K562 (cell line): ENCODE results near the gene HOXA5. TPM values are rescaled to one million over a fixed set of nuclear protein-coding genes. Genes with fewer than 3 reads are reported as not detected.

ENCODE experiments used
- ATAC-seq: fragments of 200-7000 bp; cut with Tn5 transposase; 3 replicates; pipeline ENCODE4 v1.9.1; 2020; ENCODE audit warnings: moderate library complexity
- BruUV-seq: library from RNA; stranded (reverse); fragments of 400-500 nt; replicated peaks from 2 replicates; lab custom pipeline; 2021; lab: Mats Ljungman, UMichigan
- CTCF ChIA-PET: fragments of 300-600 bp; formaldehyde crosslinking; extraction: SDS; loops from one replicate; lab custom pipeline; 2021; ENCODE audit warnings: low intra/inter-chr PET ratio; lab: Yijun Ruan, JAX
- POLR2A ChIA-PET: fragments of 300-600, 350-650 bp; sonication (Branson Sonifier 250); formaldehyde crosslinking; extraction: SDS; loops from one replicate; lab custom pipeline; 2021; ENCODE audit warnings: antibody characterized with exemption, inconsistent platforms; lab: Yijun Ruan, JAX
- DNase-seq, 4 experiments: peaks; one replicate each; pipeline versions ENCODE4 v3.0.0 to v3.0.0-alpha.2; 2011 to 2018; ENCODE audit warnings: low spot score in 3 of 4, mixed read lengths in 3 of 4; ENCODE audit errors: extremely low read depth in 1 of 4
- FAIRE-seq: peaks from 2 replicates; lab custom pipeline; 2011; peaks lifted over from hg19 to GRCh38; lab: Jason Lieb, UNC
- H2AFZ ChIP-seq: 2 replicates; pipeline ENCODE4 v1.6.0; 2011; ENCODE audit warnings: low read depth, low read length, control low read depth, inconsistent platforms
- H3K27ac ChIP-seq: fragments of 200-600 bp; 3 replicates; pipeline ENCODE4 v1.8.0; 2011; ENCODE audit warnings: low read depth, mild to moderate bottlenecking, control low read depth, inconsistent platforms, low read length, moderate library complexity, mixed read lengths; ENCODE audit errors: extremely low read depth
- H3K27me3 ChIP-seq, 2 experiments: fragments of 300-600 bp in 1 of 2; 2 replicates in 1 of 2; 3 replicates in 1 of 2; pipeline versions ENCODE4 v1.6.0 to v1.8.0; 2011; ENCODE audit warnings: inconsistent platforms in 2 of 2, low read length in 2 of 2, mild to moderate bottlenecking in 1 of 2, mixed read lengths in 1 of 2, moderate library complexity in 1 of 2; ENCODE audit not compliant: control insufficient read depth in 2 of 2, insufficient read depth in 2 of 2
- H3K36me3 ChIP-seq: fragments of 300-600 bp; 3 replicates; pipeline ENCODE4 v1.8.0; 2011; ENCODE audit warnings: mild to moderate bottlenecking, low read length, inconsistent platforms; ENCODE audit not compliant: control insufficient read depth, insufficient read depth
- H3K4me1 ChIP-seq, 2 experiments: fragments of 200-600 bp in 1 of 2; replicated peaks in 1 of 2; 2 replicates in 1 of 2; 3 replicates in 1 of 2; pipeline versions ENCODE4 v1.5.1 to v1.8.0; 2011; ENCODE audit warnings: inconsistent platforms in 2 of 2, low read length in 2 of 2, mild to moderate bottlenecking in 1 of 2, mixed read lengths in 1 of 2, moderate library complexity in 1 of 2; ENCODE audit not compliant: control insufficient read depth in 2 of 2, insufficient read depth in 2 of 2
- H3K4me2 ChIP-seq: 2 replicates; pipeline ENCODE4 v1.6.1; 2011; ENCODE audit warnings: low read length, control low read depth, inconsistent platforms, mixed read lengths; ENCODE audit not compliant: insufficient read depth
- H3K4me3 ChIP-seq: fragments of 200-600 bp; sonication (generic), shearing (Covaris generic); 2 replicates; pipeline ENCODE4 v1.5.1; 2016; ENCODE audit warnings: control low read depth, inconsistent platforms
- H3K79me2 ChIP-seq: fragments of 200-600 bp; 3 replicates; pipeline ENCODE4 v1.8.0; 2011; ENCODE audit warnings: low read length, inconsistent platforms; ENCODE audit not compliant: control insufficient read depth, insufficient read depth
- H3K9ac ChIP-seq, 2 experiments: 2 replicates each; pipeline versions ENCODE4 v1.6.0 to v1.6.1; 2011; ENCODE audit warnings: low read depth in 2 of 2, low read length in 2 of 2, control low read depth in 1 of 2, inconsistent platforms in 1 of 2, mild to moderate bottlenecking in 1 of 2, mixed read lengths in 1 of 2; ENCODE audit not compliant: insufficient read depth in 1 of 2
- H3K9me1 ChIP-seq: one replicate; pipeline ENCODE4 v1.6.0; 2011; ENCODE audit warnings: inconsistent platforms, mild to moderate bottlenecking, low read length, moderate library complexity; ENCODE audit not compliant: control insufficient read depth, insufficient read depth
- H3K9me3 ChIP-seq: replicated peaks from 2 replicates; pipeline ENCODE4 v1.5.1; 2011; ENCODE audit warnings: low read depth, low read length, inconsistent platforms; ENCODE audit not compliant: control insufficient read depth, insufficient read depth
- H4K20me1 ChIP-seq: replicated peaks from 2 replicates; pipeline ENCODE4 v1.6.1; 2011; ENCODE audit warnings: low read length, inconsistent platforms, mixed read lengths; ENCODE audit not compliant: control insufficient read depth, insufficient read depth
- ARID2 ChIP-seq: fragments of 450-650 bp; IDR thresholded peaks from 2 replicates; pipeline ENCODE4 v1.6.1; 2017; ENCODE audit warnings: antibody characterized with exemption, mild to moderate bottlenecking
- FOXJ3 ChIP-seq: sonication (generic); formaldehyde crosslinking; IDR thresholded peaks from 2 replicates; pipeline ENCODE4 v1.4.0; 2020; ENCODE audit warnings: mild to moderate bottlenecking, missing genetic modification reagents
- HEY1 ChIP-seq: fragments of 250-450 bp; sonication (Bioruptor Pico); IDR thresholded peaks from 2 replicates; pipeline ENCODE4 v1.5.0; 2020; ENCODE audit warnings: mild to moderate bottlenecking, moderate library complexity, borderline replicate concordance
- HIVEP1 ChIP-seq: fragments of 250-450 bp; sonication (Bioruptor Pico); IDR thresholded peaks from 2 replicates; pipeline ENCODE4 v1.4.0; 2020; ENCODE audit warnings: mild to moderate bottlenecking
- JUNB ChIP-seq: fragments of 450-650 bp; formaldehyde crosslinking; conservative IDR thresholded peaks from 2 replicates; pipeline ENCODE4 v1.4.0; 2020; ENCODE audit warnings: mild to moderate bottlenecking
- KLF13 ChIP-seq: fragments of 450-650 bp; IDR thresholded peaks from 2 replicates; pipeline ENCODE4 v1.6.1; 2016; ENCODE audit warnings: missing genetic modification characterization, low read depth, mild to moderate bottlenecking, missing compliant biosample characterization, moderate library complexity, borderline replicate concordance
- MAZ ChIP-seq, 2 experiments: fragments of 450-650 bp in 1 of 2; sonication (generic) in 1 of 2; formaldehyde crosslinking; IDR thresholded peaks in 1 of 2; conservative IDR thresholded peaks in 1 of 2; 2 replicates each; pipeline versions ENCODE4 v1.4.0 to v1.5.0; 2020; ENCODE audit warnings: mild to moderate bottlenecking in 1 of 2, missing genetic modification reagents in 1 of 2
- MBD2 ChIP-seq: sonication (generic); IDR thresholded peaks from 2 replicates; pipeline ENCODE4 v1.6.1; 2016; ENCODE audit warnings: low read depth, borderline replicate concordance
- PCBP1 ChIP-seq: fragments of 200-400 bp; formaldehyde crosslinking; IDR thresholded peaks from 2 replicates; pipeline ENCODE4 v1.6.1; 2018; ENCODE audit warnings: mild to moderate bottlenecking, low read depth, low read length; ENCODE audit not compliant: poor library complexity, severe bottlenecking
- SPI1 ChIP-seq: IDR thresholded peaks from 2 replicates; pipeline ENCODE4 v1.6.1; 2011; ENCODE audit warnings: low read depth, low read length, control low read depth, borderline replicate concordance
- WGBS: fragments of 100-300 bp; shearing (Covaris generic); methylation state at CpG from one replicate; pipeline ENCODE4 v1.1.6; 2016; ENCODE audit warnings: low coverage, mixed read lengths; ENCODE audit not compliant: insufficient coverage; ENCODE audit errors: missing lambda C conversion rate; 5-methylcytosine and 5-hydroxymethylcytosine counted together
- in situ Hi-C: fragments of 300-500 bp; cut with MboI; formaldehyde crosslinking; loops from 4 replicates; pipeline ENCODE4 v1.15.0; 2018; ENCODE audit warnings: inconsistent platforms, mixed read lengths
- intact Hi-C: fragments of 100-400 bp; cut with micrococcal nuclease; formaldehyde crosslinking; loops from 2 replicates; pipeline ENCODE4 v1.14.2; 2022
- polyA plus RNA-seq, 8 experiments: library from polyadenylated mRNA; depleted of rRNA in 4 of 8; stranded (reverse) in 5 of 8; unstranded in 3 of 8; fragments of >200 nt; fragmentation: Nextera tagmentation in 2 of 8; fragmentation: Illumina TruSeq in 1 of 8; extraction: Ambion mirVana in 2 of 8; extraction: Trizol in 1 of 8; gene quantifications; 2 replicates each; pipeline versions ENCODE4 v1.2.1 to v1.2.3, GENCODE V29; 2011 to 2014; ENCODE audit warnings: inconsistent platforms in 1 of 8, missing spikeins in 1 of 8
- total RNA-seq, 7 experiments: library from RNA; depleted of rRNA in 6 of 7; stranded (reverse); fragments of >200 nt in 6 of 7; fragmentation: Illumina TruSeq in 2 of 7; extraction: Trizol in 2 of 7; gene quantifications; 2 replicates each; pipeline versions ENCODE4 v1.2.1 to v1.2.3, GENCODE V29; 2011 to 2021; ENCODE audit warnings: low replicate concordance in 1 of 7
- TF ChIP-seq, protein P1 (sequence below): fragments of 250-450 bp; sonication (Bioruptor Pico); IDR thresholded peaks from 2 replicates; pipeline ENCODE4 v1.9.0; 2021; ENCODE audit warnings: mild to moderate bottlenecking
- TF ChIP-seq, protein P2 (sequence below): fragments of 250-450 bp; sonication (Bioruptor Pico); IDR thresholded peaks from 2 replicates; pipeline ENCODE4 v1.4.0; 2020; ENCODE audit warnings: mild to moderate bottlenecking
- TF ChIP-seq, protein P3 (sequence below): IDR thresholded peaks from 2 replicates; pipeline ENCODE4 v1.6.1; 2011; ENCODE audit not compliant: insufficient read length; ENCODE audit errors: extremely low read depth
- TF ChIP-seq, protein P4 (sequence below): fragments of 450-650 bp; formaldehyde crosslinking; IDR thresholded peaks from 2 replicates; pipeline ENCODE4 v1.4.0; 2022; ENCODE audit warnings: missing genetic modification characterization
- TF ChIP-seq, protein P5 (sequence below), 3 experiments: fragments of 200-800 bp in 1 of 3; sonication (Bioruptor generic) in 1 of 3; sonication (generic) in 1 of 3; formaldehyde crosslinking in 1 of 3; IDR thresholded peaks; 2 replicates each; pipeline versions ENCODE4 v1.6.1 to v1.8.0; 2016 to 2022; ENCODE audit warnings: mild to moderate bottlenecking in 2 of 3, missing compliant biosample characterization in 2 of 3, missing genetic modification characterization in 2 of 3, missing genetic modification reagents in 1 of 3

HOXA5 gene
- total and polyA plus RNA-seq, 9 of the 15 experiments (the other 6 are each of a cell fraction or from before 2014, with no cell fraction given): 0.13 TPM; not detected in 8

DNA sequence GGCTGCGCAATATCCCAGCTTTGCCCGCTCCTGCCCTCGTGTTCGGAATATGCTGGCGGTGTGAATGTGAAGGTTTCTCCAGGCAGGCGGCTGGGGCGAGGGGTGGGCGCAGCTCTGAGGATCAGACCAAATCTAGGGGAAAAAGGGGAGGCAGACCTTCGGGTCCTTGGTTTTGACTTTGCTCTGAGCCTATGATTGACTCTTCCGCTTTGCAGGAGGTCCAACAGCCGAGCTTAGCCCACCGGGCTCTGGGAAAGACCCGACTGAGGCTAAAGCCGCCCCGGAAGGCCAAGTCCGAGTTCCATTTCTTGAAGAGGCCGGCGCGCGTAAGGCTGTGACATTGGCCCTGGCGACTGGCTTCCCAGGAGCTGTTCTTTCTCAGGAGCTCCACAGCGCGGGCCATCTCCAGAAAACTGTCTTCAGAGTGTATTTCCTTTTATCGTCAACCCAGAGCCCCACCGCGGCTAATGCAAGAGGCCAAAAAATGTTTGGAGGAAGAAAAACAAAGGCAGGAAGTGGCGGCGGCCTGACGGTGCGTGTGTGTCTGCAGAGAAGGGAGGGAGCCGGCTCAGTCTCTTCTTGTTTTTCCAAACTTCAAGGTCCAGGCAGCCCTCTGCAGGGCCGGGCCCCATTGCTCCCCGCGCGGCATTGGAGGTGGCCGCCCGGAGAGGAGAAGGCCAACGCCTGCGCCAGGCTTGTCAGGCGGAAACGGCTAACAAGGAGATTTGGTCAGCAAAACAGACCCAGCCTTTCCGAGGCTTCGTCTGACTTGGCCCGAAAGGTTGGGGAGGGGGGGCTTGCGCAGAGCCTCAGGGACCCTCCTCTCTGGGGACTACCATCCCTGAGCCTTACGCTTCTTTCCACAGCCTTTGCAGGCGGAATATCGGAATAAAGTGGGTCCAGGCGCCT, 45.2 kb upstream of the HOXA5 start:
- Histone ChIP-seq H3K36me3 (no peaks in the 10 kb centered on the region), H3K4me1 (peaks cover 0 to 30% of the 10 kb centered on the region in 2 experiments; a peak in 2 of 5 replicates), H3K9me1 (no peaks in the 10 kb centered on the region), H2AFZ (no peak overlapping the region), H3K4me3 (no peak overlapping the region), H4K20me1 (no peaks in the 10 kb centered on the region), H3K27ac (no peak overlapping the region), H3K9ac (no peak overlapping the region), H3K4me2 (no peak overlapping the region), H3K27me3 (peaks cover 49 to 81% of the 10 kb centered on the region in 2 experiments), H3K79me2 (no peaks in the 10 kb centered on the region), H3K9me3 (no peaks in the 10 kb centered on the region)
- no peak for FAIRE-seq
- no peak for ATAC-seq
- ChIA-PET POLR2A (interaction anchor here (0.6 to 2.4 kb wide), 2 partner anchors 7 to 14 kb away, joined by 3 to 6 read pairs; no protein-coding TSS in a partner anchor), CTCF (no interaction called here)
- DNase-seq: no peak
- BruUV-seq: no TSS peak
- intact Hi-C loops (no loop called here), in situ Hi-C loops (no loop called here)
- WGBS: 12% methylated on average over 43 of the region's 49 CpGs
- TF ChIP-seq MBD2 (no peak), HEY1 (CRISPR knock-in tag) (no peak), HIVEP1 (CRISPR knock-in tag) (no peak), FOXJ3 (CRISPR knock-in tag) (no peak), ARID2 (no peak), KLF13 (tag) (no peak), SPI1 (no peak), JUNB (CRISPR knock-in tag) (no peak), MAZ (CRISPR knock-in tag; conservative IDR thresholded peaks at IDR 0.05 in 1 of 2, IDR thresholded peaks at IDR 0.05 in 1 of 2) (no peak), PCBP1 (no peak)
- TF ChIP-seq, protein P1, sequence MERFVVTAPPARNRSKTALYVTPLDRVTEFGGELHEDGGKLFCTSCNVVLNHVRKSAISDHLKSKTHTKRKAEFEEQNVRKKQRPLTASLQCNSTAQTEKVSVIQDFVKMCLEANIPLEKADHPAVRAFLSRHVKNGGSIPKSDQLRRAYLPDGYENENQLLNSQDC (CRISPR knock-in tag): no peak
- TF ChIP-seq, protein P2, sequence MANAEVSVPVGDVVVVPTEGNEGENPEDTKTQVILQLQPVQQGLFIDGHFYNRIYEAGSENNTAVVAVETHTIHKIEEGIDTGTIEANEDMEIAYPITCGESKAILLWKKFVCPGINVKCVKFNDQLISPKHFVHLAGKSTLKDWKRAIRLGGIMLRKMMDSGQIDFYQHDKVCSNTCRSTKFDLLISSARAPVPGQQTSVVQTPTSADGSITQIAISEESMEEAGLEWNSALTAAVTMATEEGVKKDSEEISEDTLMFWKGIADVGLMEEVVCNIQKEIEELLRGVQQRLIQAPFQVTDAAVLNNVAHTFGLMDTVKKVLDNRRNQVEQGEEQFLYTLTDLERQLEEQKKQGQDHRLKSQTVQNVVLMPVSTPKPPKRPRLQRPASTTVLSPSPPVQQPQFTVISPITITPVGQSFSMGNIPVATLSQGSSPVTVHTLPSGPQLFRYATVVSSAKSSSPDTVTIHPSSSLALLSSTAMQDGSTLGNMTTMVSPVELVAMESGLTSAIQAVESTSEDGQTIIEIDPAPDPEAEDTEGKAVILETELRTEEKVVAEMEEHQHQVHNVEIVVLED: no peak
- TF ChIP-seq, protein P3, sequence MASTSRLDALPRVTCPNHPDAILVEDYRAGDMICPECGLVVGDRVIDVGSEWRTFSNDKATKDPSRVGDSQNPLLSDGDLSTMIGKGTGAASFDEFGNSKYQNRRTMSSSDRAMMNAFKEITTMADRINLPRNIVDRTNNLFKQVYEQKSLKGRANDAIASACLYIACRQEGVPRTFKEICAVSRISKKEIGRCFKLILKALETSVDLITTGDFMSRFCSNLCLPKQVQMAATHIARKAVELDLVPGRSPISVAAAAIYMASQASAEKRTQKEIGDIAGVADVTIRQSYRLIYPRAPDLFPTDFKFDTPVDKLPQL: no peak
- TF ChIP-seq, protein P4, sequence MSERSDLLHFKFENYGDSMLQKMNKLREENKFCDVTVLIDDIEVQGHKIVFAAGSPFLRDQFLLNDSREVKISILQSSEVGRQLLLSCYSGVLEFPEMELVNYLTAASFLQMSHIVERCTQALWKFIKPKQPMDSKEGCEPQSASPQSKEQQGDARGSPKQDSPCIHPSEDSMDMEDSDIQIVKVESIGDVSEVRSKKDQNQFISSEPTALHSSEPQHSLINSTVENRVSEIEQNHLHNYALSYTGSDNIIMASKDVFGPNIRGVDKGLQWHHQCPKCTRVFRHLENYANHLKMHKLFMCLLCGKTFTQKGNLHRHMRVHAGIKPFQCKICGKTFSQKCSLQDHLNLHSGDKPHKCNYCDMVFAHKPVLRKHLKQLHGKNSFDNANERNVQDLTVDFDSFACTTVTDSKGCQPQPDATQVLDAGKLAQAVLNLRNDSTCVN: no peak
- TF ChIP-seq, protein P5, sequence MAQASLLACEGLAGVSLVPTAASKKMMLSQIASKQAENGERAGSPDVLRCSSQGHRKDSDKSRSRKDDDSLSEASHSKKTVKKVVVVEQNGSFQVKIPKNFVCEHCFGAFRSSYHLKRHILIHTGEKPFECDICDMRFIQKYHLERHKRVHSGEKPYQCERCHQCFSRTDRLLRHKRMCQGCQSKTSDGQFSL (CRISPR knock-in tag; IDR thresholded peaks at IDR 0.05): no peak
- TF ChIP-seq, protein P5 (tag; IDR thresholded peaks at IDR 0.05): no peak
